K562 (cell line): ENCODE measurements around the gene AGMO. TPM values are rescaled to one million over a fixed set of nuclear protein-coding genes. Genes with fewer than 3 reads are reported as not detected.
A peak's percentile ranks its signal among the peaks of the same experiment; 100 is the strongest.

Experiments used
- ATAC-seq: fragments of 200-7000 bp; cut with Tn5 transposase; 3 replicates; pipeline ENCODE4 v1.9.1; 2020; ENCODE audit warnings: moderate library complexity
- Bru-seq: library from RNA; stranded (reverse); fragments of 400-500 nt; gene quantifications from one replicate; lab custom pipeline; 2021; lab: Mats Ljungman, UMichigan
- BruChase-seq, 2 experiments: library from RNA; stranded (reverse); fragments of 400-500 nt; gene quantifications; one replicate each; lab custom pipeline; 2021; lab: Mats Ljungman, UMichigan
- BruUV-seq: library from RNA; stranded (reverse); fragments of 400-500 nt; replicated peaks from 2 replicates; lab custom pipeline; 2021; lab: Mats Ljungman, UMichigan
- CTCF ChIA-PET: fragments of 300-600 bp; formaldehyde crosslinking; extraction: SDS; loops from one replicate; lab custom pipeline; 2021; ENCODE audit warnings: low intra/inter-chr PET ratio; lab: Yijun Ruan, JAX
- POLR2A ChIA-PET: fragments of 300-600, 350-650 bp; sonication (Branson Sonifier 250); formaldehyde crosslinking; extraction: SDS; loops from one replicate; lab custom pipeline; 2021; ENCODE audit warnings: antibody characterized with exemption, inconsistent platforms; lab: Yijun Ruan, JAX
- DNase-seq, 4 experiments: peaks; one replicate each; pipeline versions ENCODE4 v3.0.0 to v3.0.0-alpha.2; 2011 to 2018; ENCODE audit warnings: low spot score in 3 of 4, mixed read lengths in 3 of 4; ENCODE audit errors: extremely low read depth in 1 of 4
- FAIRE-seq: peaks from 2 replicates; lab custom pipeline; 2011; peaks lifted over from hg19 to GRCh38; lab: Jason Lieb, UNC
- H2AFZ ChIP-seq: 2 replicates; pipeline ENCODE4 v1.6.0; 2011; ENCODE audit warnings: low read depth, low read length, control low read depth, inconsistent platforms
- H3K27ac ChIP-seq: fragments of 200-600 bp; 3 replicates; pipeline ENCODE4 v1.8.0; 2011; ENCODE audit warnings: low read depth, mild to moderate bottlenecking, control low read depth, inconsistent platforms, low read length, moderate library complexity, mixed read lengths; ENCODE audit errors: extremely low read depth
- H3K27me3 ChIP-seq, 2 experiments: fragments of 300-600 bp in 1 of 2; 2 replicates in 1 of 2; 3 replicates in 1 of 2; pipeline versions ENCODE4 v1.6.0 to v1.8.0; 2011; ENCODE audit warnings: inconsistent platforms in 2 of 2, low read length in 2 of 2, mild to moderate bottlenecking in 1 of 2, mixed read lengths in 1 of 2, moderate library complexity in 1 of 2; ENCODE audit not compliant: control insufficient read depth in 2 of 2, insufficient read depth in 2 of 2
- H3K36me3 ChIP-seq: fragments of 300-600 bp; 3 replicates; pipeline ENCODE4 v1.8.0; 2011; ENCODE audit warnings: mild to moderate bottlenecking, low read length, inconsistent platforms; ENCODE audit not compliant: control insufficient read depth, insufficient read depth
- H3K4me1 ChIP-seq, 2 experiments: fragments of 200-600 bp in 1 of 2; replicated peaks in 1 of 2; 2 replicates in 1 of 2; 3 replicates in 1 of 2; pipeline versions ENCODE4 v1.5.1 to v1.8.0; 2011; ENCODE audit warnings: inconsistent platforms in 2 of 2, low read length in 2 of 2, mild to moderate bottlenecking in 1 of 2, mixed read lengths in 1 of 2, moderate library complexity in 1 of 2; ENCODE audit not compliant: control insufficient read depth in 2 of 2, insufficient read depth in 2 of 2
- H3K4me2 ChIP-seq: 2 replicates; pipeline ENCODE4 v1.6.1; 2011; ENCODE audit warnings: low read length, control low read depth, inconsistent platforms, mixed read lengths; ENCODE audit not compliant: insufficient read depth
- H3K4me3 ChIP-seq: fragments of 200-600 bp; sonication (generic), shearing (Covaris generic); 2 replicates; pipeline ENCODE4 v1.5.1; 2016; ENCODE audit warnings: control low read depth, inconsistent platforms
- H3K79me2 ChIP-seq: fragments of 200-600 bp; 3 replicates; pipeline ENCODE4 v1.8.0; 2011; ENCODE audit warnings: low read length, inconsistent platforms; ENCODE audit not compliant: control insufficient read depth, insufficient read depth
- H3K9ac ChIP-seq, 2 experiments: 2 replicates each; pipeline versions ENCODE4 v1.6.0 to v1.6.1; 2011; ENCODE audit warnings: low read depth in 2 of 2, low read length in 2 of 2, control low read depth in 1 of 2, inconsistent platforms in 1 of 2, mild to moderate bottlenecking in 1 of 2, mixed read lengths in 1 of 2; ENCODE audit not compliant: insufficient read depth in 1 of 2
- H3K9me1 ChIP-seq: one replicate; pipeline ENCODE4 v1.6.0; 2011; ENCODE audit warnings: inconsistent platforms, mild to moderate bottlenecking, low read length, moderate library complexity; ENCODE audit not compliant: control insufficient read depth, insufficient read depth
- H3K9me3 ChIP-seq: replicated peaks from 2 replicates; pipeline ENCODE4 v1.5.1; 2011; ENCODE audit warnings: low read depth, low read length, inconsistent platforms; ENCODE audit not compliant: control insufficient read depth, insufficient read depth
- H4K20me1 ChIP-seq: replicated peaks from 2 replicates; pipeline ENCODE4 v1.6.1; 2011; ENCODE audit warnings: low read length, inconsistent platforms, mixed read lengths; ENCODE audit not compliant: control insufficient read depth, insufficient read depth
- ATF6 ChIP-seq: sonication (generic); formaldehyde crosslinking; IDR thresholded peaks from 2 replicates; pipeline ENCODE4 v1.4.0; 2020; ENCODE audit warnings: mild to moderate bottlenecking, missing genetic modification reagents
- CCAR2 ChIP-seq: fragments of 200-400 bp; formaldehyde crosslinking; IDR thresholded peaks from 2 replicates; pipeline ENCODE4 v1.6.1; 2017; ENCODE audit warnings: mild to moderate bottlenecking, low read depth, low read length
- E4F1 ChIP-seq: fragments of 250-450 bp; sonication (Bioruptor Pico); IDR thresholded peaks from 2 replicates; pipeline ENCODE4 v1.5.0; 2021; ENCODE audit warnings: mild to moderate bottlenecking, borderline replicate concordance
- KAT7 ChIP-seq: sonication (generic); formaldehyde crosslinking; IDR thresholded peaks from 2 replicates; pipeline ENCODE4 v1.8.0; 2022; ENCODE audit warnings: missing genetic modification reagents, mild to moderate bottlenecking, borderline replicate concordance
- MCM7 ChIP-seq, 2 experiments: fragments of 450-650 bp; IDR thresholded peaks; 2 replicates each; pipeline ENCODE4 v1.6.1; 2016 to 2018
- SMAD1 ChIP-seq: fragments of 150-350 bp; IDR thresholded peaks from 2 replicates; pipeline ENCODE4 v1.6.1; 2014; ENCODE audit warnings: low read length, low read depth; ENCODE audit not compliant: partially characterized antibody
- STAT6 ChIP-seq: sonication (generic); formaldehyde crosslinking; IDR thresholded peaks from 2 replicates; pipeline ENCODE4 v1.8.1; 2023; ENCODE audit warnings: mild to moderate bottlenecking, missing genetic modification reagents
- THAP12 ChIP-seq: fragments of 250-450 bp; sonication (Bioruptor Pico); IDR thresholded peaks from 2 replicates; pipeline ENCODE4 v1.9.0; 2021; ENCODE audit warnings: mild to moderate bottlenecking, inconsistent platforms
- WGBS: fragments of 100-300 bp; shearing (Covaris generic); methylation state at CpG from one replicate; pipeline ENCODE4 v1.1.6; 2016; ENCODE audit warnings: low coverage, mixed read lengths; ENCODE audit not compliant: insufficient coverage; ENCODE audit errors: missing lambda C conversion rate; 5-methylcytosine and 5-hydroxymethylcytosine counted together
- in situ Hi-C: fragments of 300-500 bp; cut with MboI; formaldehyde crosslinking; loops from 4 replicates; pipeline ENCODE4 v1.15.0; 2018; ENCODE audit warnings: inconsistent platforms, mixed read lengths
- intact Hi-C: fragments of 100-400 bp; cut with micrococcal nuclease; formaldehyde crosslinking; loops from 2 replicates; pipeline ENCODE4 v1.14.2; 2022
- long read RNA-seq, 3 experiments: library from polyadenylated mRNA in 2 of 3; library from RNA in 1 of 3; unstranded in 2 of 3; stranded (forward) in 1 of 3; transcript quantifications; one replicate each; pipeline ENCODE4 v2.0.0, GENCODE V29; 2019 to 2022
- polyA minus RNA-seq, 3 experiments: library from RNA; depleted of rRNA, polyadenylated mRNA; stranded (reverse); fragments of >200 nt; gene quantifications; 2 replicates each; pipeline ENCODE4 v1.2.3, GENCODE V29; 2011
- polyA plus RNA-seq, 8 experiments: library from polyadenylated mRNA; depleted of rRNA in 4 of 8; stranded (reverse) in 5 of 8; unstranded in 3 of 8; fragments of >200 nt; fragmentation: Nextera tagmentation in 2 of 8; fragmentation: Illumina TruSeq in 1 of 8; extraction: Ambion mirVana in 2 of 8; extraction: Trizol in 1 of 8; gene quantifications; 2 replicates each; pipeline versions ENCODE4 v1.2.1 to v1.2.3, GENCODE V29; 2011 to 2014; ENCODE audit warnings: inconsistent platforms in 1 of 8, missing spikeins in 1 of 8
- total RNA-seq, 7 experiments: library from RNA; depleted of rRNA in 6 of 7; stranded (reverse); fragments of >200 nt in 6 of 7; fragmentation: Illumina TruSeq in 2 of 7; extraction: Trizol in 2 of 7; gene quantifications; 2 replicates each; pipeline versions ENCODE4 v1.2.1 to v1.2.3, GENCODE V29; 2011 to 2021; ENCODE audit warnings: low replicate concordance in 1 of 7

The AGMO gene
- 0.99 and 1.0 TPM in 2 replicates for total RNA-seq (2011; cell fraction: chromatin; rRNA removed; ENCODE audit: low replicate concordance)
- total RNA-seq (2011; cell fraction: nucleolus; rRNA removed), result 0.79 TPM in 1 of 2 replicates, not detected in the other
- total RNA-seq (2011; cell fraction: nucleoplasm; rRNA removed), result 0.59 TPM in 1 of 2 replicates, not detected in the other
- total RNA-seq (2014; rRNA removed) (1.2 and 1.9 TPM in 2 replicates), total RNA-seq (2014; rRNA removed; fragmentation: Illumina TruSeq; extraction: Trizol) (1.3 and 1.4 TPM in 2 replicates), total RNA-seq (2015; rRNA removed; fragmentation: Illumina TruSeq; extraction: Trizol) (0.23 and 0.47 TPM in 2 replicates), total RNA-seq (2021) (0.36 and 0.60 TPM in 2 replicates), polyA plus RNA-seq (2011; rRNA removed) (not detected in 2 replicates), polyA plus RNA-seq (2014; fragmentation: Illumina TruSeq; extraction: Trizol) (0.74 and 1.3 TPM in 2 replicates), polyA plus RNA-seq (2014; fragmentation: Nextera tagmentation; extraction: Ambion mirVana) (under 1 TPM; 0.30 to 0.63 TPM), polyA plus RNA-seq (2014; rRNA removed) (0.55 and 0.85 TPM in 2 replicates), polyA minus RNA-seq (2011; rRNA and poly(A)+ RNA removed) (not detected in 2 replicates), Bru-seq, nascent RNA (percentile 21 among the genes with signal in this experiment), BruChase-seq, experiment 1, labeled RNA remaining after a 2-hour chase (percentile 29 among the genes with signal in this experiment), BruChase-seq, experiment 2, labeled RNA remaining after a 6-hour chase (percentile 29 among the genes with signal in this experiment)
- polyA plus RNA-seq (2011; cell fraction: cytosol; rRNA removed), result 0.01 TPM in 1 of 2 replicates, not detected in the other
- not detected in 2 replicates for polyA plus RNA-seq (2011; cell fraction: nucleus; rRNA removed)
- 0.49 and 2.0 TPM in 2 replicates for polyA plus RNA-seq (2012)
- not detected in 2 replicates for polyA minus RNA-seq (2011; cell fraction: cytosol; rRNA and poly(A)+ RNA removed)
- polyA minus RNA-seq (2011; cell fraction: nucleus; rRNA and poly(A)+ RNA removed), result not detected in 2 replicates
- long read RNA-seq, experiment 1, result 0 reads
- long read RNA-seq, experiment 2, result 0 reads
- long read RNA-seq, experiment 3, result 0 reads

GRCh38 chr7:15561835-15562234 is at the start of gene AGMO:
Gene AGMO, minus strand, starts transcription at chr7:15562015.
- in situ Hi-C loops (no loop called here), intact Hi-C loops (no loop called here)
- CTCF ChIA-PET, result no interaction called here
- H3K79me2 ChIP-seq, result no peaks in the 10 kb centered on the region
- DNase-seq (no peak), ATAC-seq (no peak), FAIRE-seq (no peak)
- H3K36me3 ChIP-seq, result no peaks in the 10 kb centered on the region
- WGBS, result 2% methylated on average over 5 of the region's 5 CpGs
- H3K4me1 ChIP-seq, result no peaks in the 10 kb centered on the region
- H3K4me2 ChIP-seq, result no peak within 1 kb of the TSS
- H2AFZ ChIP-seq, result no peak within 1 kb of the TSS
- no peaks in the 10 kb centered on the region for H4K20me1 ChIP-seq
- no peak within 1 kb of the TSS for H3K27ac ChIP-seq
- no peaks in the 10 kb centered on the region for H3K9me3 ChIP-seq
- no TSS peak for BruUV-seq
- no peaks in the 10 kb centered on the region for H3K27me3 ChIP-seq
- POLR2A ChIA-PET, result no interaction called here
- no peak within 1 kb of the TSS for H3K9ac ChIP-seq
- H3K9me1 ChIP-seq, result no peaks in the 10 kb centered on the region
- no peak within 1 kb of the TSS for H3K4me3 ChIP-seq
- TF ChIP-seq CCAR2 (no peak), KAT7 (CRISPR knock-in tag) (no peak), SMAD1 (no peak), MCM7 (IDR thresholded peaks at IDR 0.05) (no peak), THAP12 (CRISPR knock-in tag) (no peak), STAT6 (no peak), ATF6 (CRISPR knock-in tag) (no peak), E4F1 (CRISPR knock-in tag) (no peak)
